GM18858 (cell line): Measurements from ENCODE around the gene BAHCC1.

Source experiments
- ATAC-seq: cut with Tn5 transposase; IDR thresholded peaks from one replicate; pipeline ENCODE4 v1.9.1; 2021; ENCODE audit not compliant: unreplicated experiment

Gene BAHCC1

GRCh38 chr17:81410852-81411251 lies 15.6 kb downstream of the BAHCC1 start:
- ATAC-seq: no peak

- ATAC-seq: no peak
Measured at GRCh38 chr17:81411305-81411704, 16.0 kb downstream of the BAHCC1 start.

- ATAC-seq: no peak
Measured at GRCh38 chr17:81412490-81413093, 17.3 kb downstream of the BAHCC1 start.

GRCh38 chr17:81413497-81414135 lies 18.4 kb downstream of the BAHCC1 start:
- ATAC-seq: no peak

- ATAC-seq: no peak
Measured at GRCh38 chr17:81414756-81415516, 19.7 kb downstream of the BAHCC1 start.

- no peak for ATAC-seq
Measured at GRCh38 chr17:81415681-81416080, 20.4 kb downstream of the BAHCC1 start.

- no peak for ATAC-seq
Measured at GRCh38 chr17:81416612-81417011, 21.4 kb downstream of the BAHCC1 start.

- ATAC-seq: no peak
Measured at GRCh38 chr17:81417049-81417878, 22.0 kb downstream of the BAHCC1 start.

- ATAC-seq: no peak
Measured at GRCh38 chr17:81417879-81418709, 22.8 kb downstream of the BAHCC1 start.

GRCh38 chr17:81418710-81419318 lies 23.6 kb downstream of the BAHCC1 start:
- ATAC-seq: no peak

- ATAC-seq: no peak
Measured at GRCh38 chr17:81419319-81419885, 24.1 kb downstream of the BAHCC1 start.

GRCh38 chr17:81419886-81420768 lies 24.9 kb downstream of the BAHCC1 start:
- no peak for ATAC-seq

- ATAC-seq: no peak
Measured at GRCh38 chr17:81420769-81421462, 25.7 kb downstream of the BAHCC1 start.

- ATAC-seq: no peak
Measured at GRCh38 chr17:81422776-81423697, 27.8 kb downstream of the BAHCC1 start.

- no peak for ATAC-seq
Measured at GRCh38 chr17:81423698-81424071, 28.4 kb downstream of the BAHCC1 start.

- ATAC-seq: no peak
Measured at GRCh38 chr17:81424151-81425017, 29.1 kb downstream of the BAHCC1 start.
